Upper lobe of left lung (tissue), 4 donors: ENCODE measurements around the gene ASB15.

Experiments used
- CTCF ChIP-seq, 6 experiments: fragments of 450-650 bp in 4 of 6; fragments of 200-600 bp in 2 of 6; sonication (generic) in 2 of 6; IDR thresholded peaks; one replicate each; pipeline ENCODE4 v1.5.1; 2016 to 2019; ENCODE audit warnings: antibody characterized with exemption in 6 of 6
- EP300 ChIP-seq, 4 donors: sonication (generic); formaldehyde crosslinking; IDR thresholded peaks; one replicate each; pipeline ENCODE4 v1.5.1; 2017; ENCODE audit warnings: antibody characterized with exemption in 4 of 4, control low read depth in 2 of 4
- POLR2A ChIP-seq, 4 donors: fragments of 450-650 bp; IDR thresholded peaks; one replicate each; pipeline ENCODE4 v1.5.1; 2016 to 2017; ENCODE audit warnings: antibody characterized with exemption in 4 of 4, mild to moderate bottlenecking in 2 of 4
- POLR2AphosphoS5 ChIP-seq, 2 donors: sonication (generic); formaldehyde crosslinking; IDR thresholded peaks; one replicate each; pipeline ENCODE4 v1.5.1; 2017; ENCODE audit warnings: antibody characterized with exemption in 2 of 2

DNA sequence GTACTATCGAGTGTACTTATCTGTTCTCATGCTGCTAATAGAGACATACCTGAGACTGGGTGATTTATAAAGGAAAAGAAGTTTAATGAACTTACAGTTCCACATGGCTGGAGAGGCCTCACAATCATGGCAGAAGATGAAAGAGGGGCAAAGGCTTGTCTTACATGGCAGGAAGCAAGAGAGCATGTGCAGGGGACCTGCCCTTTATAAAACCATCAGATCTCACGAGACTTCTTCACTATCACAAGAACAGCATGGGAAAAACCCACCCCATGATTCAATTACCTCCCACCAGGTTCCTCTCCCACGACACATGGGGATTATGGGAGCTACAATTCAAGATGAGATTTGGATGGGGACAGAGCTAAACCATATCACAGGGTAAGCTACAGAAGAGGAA, 48.5 kb upstream of the ASB15 start:
- TF ChIP-seq CTCF (IDR thresholded peaks at IDR 0.05) (no peak), EP300 (IDR thresholded peaks at IDR 0.05) (no peak), POLR2A (IDR thresholded peaks at IDR 0.05) (no peak), POLR2AphosphoS5 (IDR thresholded peaks at IDR 0.05) (no peak)
